ENCODE measurements around the gene STAU1. TPM values are rescaled to one million over a fixed set of nuclear protein-coding genes. Genes with fewer than 3 reads are reported as not detected.

Gene STAU1
- total and polyA plus RNA-seq, 2 experiments from 2014 or later = 62.6 to 70.1 TPM

DNA sequence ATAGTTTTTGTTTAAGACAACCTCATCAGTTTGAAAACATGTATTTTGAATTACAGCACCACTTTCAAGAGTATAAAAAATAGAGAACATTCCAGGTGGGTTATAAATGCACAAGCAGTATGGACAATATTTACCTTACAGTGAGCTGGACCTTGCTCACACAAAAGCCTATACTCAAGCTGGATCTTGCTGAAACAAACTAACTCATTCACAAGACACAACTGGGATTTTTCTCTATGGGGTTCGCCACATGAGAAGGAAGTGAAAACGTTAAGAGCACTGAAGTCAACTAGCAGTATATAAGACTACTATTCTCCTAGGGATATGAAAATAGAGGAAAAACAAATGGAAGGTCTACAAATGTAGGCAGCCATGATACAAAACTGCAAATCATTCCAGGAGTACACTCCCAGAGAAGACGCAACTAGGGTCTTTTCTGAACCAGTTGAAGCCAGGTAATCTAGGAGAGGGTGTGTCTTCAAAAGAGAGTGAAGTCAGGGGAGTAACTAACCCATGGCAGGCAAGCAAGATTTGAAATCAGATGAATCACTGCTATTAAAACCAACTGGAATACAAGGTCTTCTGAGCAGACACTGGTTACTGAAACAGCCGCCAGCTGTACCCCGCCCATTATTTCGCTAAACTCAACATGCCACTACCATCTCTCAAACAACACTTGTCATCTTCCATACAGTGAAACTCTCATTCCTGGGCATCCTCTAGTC is 26.5 kb downstream of the STAU1 start:
- TF ChIP-seq, protein P1, sequence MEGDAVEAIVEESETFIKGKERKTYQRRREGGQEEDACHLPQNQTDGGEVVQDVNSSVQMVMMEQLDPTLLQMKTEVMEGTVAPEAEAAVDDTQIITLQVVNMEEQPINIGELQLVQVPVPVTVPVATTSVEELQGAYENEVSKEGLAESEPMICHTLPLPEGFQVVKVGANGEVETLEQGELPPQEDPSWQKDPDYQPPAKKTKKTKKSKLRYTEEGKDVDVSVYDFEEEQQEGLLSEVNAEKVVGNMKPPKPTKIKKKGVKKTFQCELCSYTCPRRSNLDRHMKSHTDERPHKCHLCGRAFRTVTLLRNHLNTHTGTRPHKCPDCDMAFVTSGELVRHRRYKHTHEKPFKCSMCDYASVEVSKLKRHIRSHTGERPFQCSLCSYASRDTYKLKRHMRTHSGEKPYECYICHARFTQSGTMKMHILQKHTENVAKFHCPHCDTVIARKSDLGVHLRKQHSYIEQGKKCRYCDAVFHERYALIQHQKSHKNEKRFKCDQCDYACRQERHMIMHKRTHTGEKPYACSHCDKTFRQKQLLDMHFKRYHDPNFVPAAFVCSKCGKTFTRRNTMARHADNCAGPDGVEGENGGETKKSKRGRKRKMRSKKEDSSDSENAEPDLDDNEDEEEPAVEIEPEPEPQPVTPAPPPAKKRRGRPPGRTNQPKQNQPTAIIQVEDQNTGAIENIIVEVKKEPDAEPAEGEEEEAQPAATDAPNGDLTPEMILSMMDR (IDR thresholded peaks at IDR 0.05; ENCODE audit: low read depth, low read length) = no peak
- no peak for DNase-seq (ENCODE audit: low read depth in 1 of 2, low spot score in 1 of 2)
- H3K4me3 ChIP-seq = no peak overlapping the region
- H3K4me1 ChIP-seq (ENCODE audit: low read depth) = no peaks in the 10 kb centered on the region
- no peaks in the 10 kb centered on the region for H3K9me3 ChIP-seq (ENCODE audit: low read depth)
- no peaks in the 10 kb centered on the region for H3K27me3 ChIP-seq
- no peak overlapping the region for H3K27ac ChIP-seq
- peaks cover 13% of the 10 kb centered on the region for H3K36me3 ChIP-seq

DNA sequence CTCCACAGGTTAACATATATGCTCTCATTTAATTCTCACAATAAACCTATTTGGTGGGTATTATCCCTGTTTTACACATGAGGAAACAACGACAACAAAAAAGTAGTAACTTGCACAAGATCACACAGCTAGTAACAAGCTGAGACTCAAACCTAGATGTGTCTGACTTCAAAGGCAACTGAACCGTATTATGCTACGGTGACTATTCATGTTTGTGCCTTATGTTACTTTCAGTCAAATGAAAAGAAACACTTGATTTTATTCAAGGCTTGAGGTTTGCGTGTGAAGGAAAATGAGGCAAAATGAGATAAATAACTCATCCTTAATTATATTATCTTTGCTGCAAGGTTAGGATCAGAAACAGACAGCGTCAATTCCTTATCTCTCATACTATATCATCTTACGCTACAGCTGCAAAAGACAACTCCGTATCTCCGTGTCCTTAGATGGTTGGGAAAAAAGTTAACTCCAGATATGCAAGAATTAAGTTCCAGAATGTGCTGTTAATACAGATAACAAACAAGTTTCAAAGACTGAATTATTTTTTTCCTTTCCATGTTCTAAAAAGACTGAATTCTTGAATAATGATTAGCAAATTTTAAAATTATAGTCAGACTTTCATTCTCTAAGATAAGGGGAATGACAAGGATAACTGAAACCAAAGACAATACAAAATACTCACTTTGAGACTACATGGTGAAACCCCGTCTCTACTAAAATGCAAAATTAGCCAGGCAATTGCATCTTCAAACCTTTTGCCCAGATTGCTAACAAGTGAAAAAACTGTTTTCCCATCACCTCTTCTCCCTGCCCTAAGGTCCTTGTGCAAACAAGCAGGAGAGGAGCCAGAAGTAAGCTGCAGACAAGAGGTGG is 27.8 kb downstream of the STAU1 start:
- peak overlapping the region; percentile 3 for H3K27ac ChIP-seq
- no peaks in the 10 kb centered on the region for H3K9me3 ChIP-seq (ENCODE audit: low read depth)
- no peaks in the 10 kb centered on the region for H3K4me1 ChIP-seq (ENCODE audit: low read depth)
- H3K27me3 ChIP-seq = no peaks in the 10 kb centered on the region
- TF ChIP-seq, protein P1 (IDR thresholded peaks at IDR 0.05; ENCODE audit: low read depth, low read length) = no peak
- no peak for DNase-seq (ENCODE audit: low read depth in 1 of 2, low spot score in 1 of 2)
- no peak overlapping the region for H3K4me3 ChIP-seq
- H3K36me3 ChIP-seq = peaks cover 8% of the 10 kb centered on the region

DNA sequence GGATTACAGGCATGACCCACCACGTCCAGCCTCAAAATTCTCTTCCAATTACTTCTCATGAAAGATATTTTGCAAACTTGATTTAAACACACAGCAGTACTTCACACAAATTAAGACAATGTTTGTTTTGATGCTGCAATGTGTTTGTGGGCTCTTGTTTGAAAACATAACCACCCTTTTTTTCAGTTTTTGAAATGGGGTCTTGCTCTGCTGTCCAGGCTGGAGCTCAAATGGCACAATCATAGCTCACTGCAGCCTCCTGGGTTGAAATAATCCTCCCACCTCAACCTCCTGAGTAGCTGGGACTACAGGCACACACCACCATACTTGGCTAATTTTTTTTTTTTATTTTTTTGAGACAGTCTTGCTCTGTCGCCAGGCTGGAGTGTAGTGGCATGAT is 31.0 kb downstream of the STAU1 start:
- no peak overlapping the region for H3K27ac ChIP-seq
- H3K4me1 ChIP-seq (ENCODE audit: low read depth) = no peaks in the 10 kb centered on the region
- no peak overlapping the region for H3K4me3 ChIP-seq
- H3K36me3 ChIP-seq = peaks cover 3% of the 10 kb centered on the region
- H3K9me3 ChIP-seq (ENCODE audit: low read depth) = no peaks in the 10 kb centered on the region
- no peak for DNase-seq (ENCODE audit: low read depth in 1 of 2, low spot score in 1 of 2)
- no peaks in the 10 kb centered on the region for H3K27me3 ChIP-seq
- TF ChIP-seq, protein P1 (IDR thresholded peaks at IDR 0.05; ENCODE audit: low read depth, low read length) = no peak

DNA sequence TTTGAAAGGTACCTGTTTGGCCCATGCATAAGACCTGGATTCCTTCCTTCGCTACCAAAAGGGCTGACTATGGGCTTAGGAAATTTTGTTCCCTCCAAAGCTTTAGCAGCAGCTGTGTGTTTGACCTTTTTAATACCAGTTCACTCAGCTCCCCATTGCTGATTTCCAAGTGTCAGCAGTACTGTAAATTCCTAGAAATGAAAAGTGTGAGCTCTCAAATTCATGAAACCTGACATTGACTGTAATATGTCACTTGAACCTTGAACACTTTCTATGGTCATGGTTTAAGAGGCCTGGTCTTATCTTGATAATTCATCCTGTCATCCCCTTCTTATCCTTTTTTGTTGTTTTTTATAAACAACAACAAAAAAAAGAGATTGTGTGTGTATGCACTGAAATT is 31.7 kb downstream of the STAU1 start:
- H3K4me3 ChIP-seq = no peak overlapping the region
- TF ChIP-seq, protein P1 (IDR thresholded peaks at IDR 0.05; ENCODE audit: low read depth, low read length) = no peak
- DNase-seq (ENCODE audit: low read depth in 1 of 2, low spot score in 1 of 2) = no peak
- no peaks in the 10 kb centered on the region for H3K9me3 ChIP-seq (ENCODE audit: low read depth)
- H3K27me3 ChIP-seq = no peaks in the 10 kb centered on the region
- H3K36me3 ChIP-seq = peaks cover 3% of the 10 kb centered on the region
- no peaks in the 10 kb centered on the region for H3K4me1 ChIP-seq (ENCODE audit: low read depth)
- H3K27ac ChIP-seq = peak overlapping the region; percentile 22

DNA sequence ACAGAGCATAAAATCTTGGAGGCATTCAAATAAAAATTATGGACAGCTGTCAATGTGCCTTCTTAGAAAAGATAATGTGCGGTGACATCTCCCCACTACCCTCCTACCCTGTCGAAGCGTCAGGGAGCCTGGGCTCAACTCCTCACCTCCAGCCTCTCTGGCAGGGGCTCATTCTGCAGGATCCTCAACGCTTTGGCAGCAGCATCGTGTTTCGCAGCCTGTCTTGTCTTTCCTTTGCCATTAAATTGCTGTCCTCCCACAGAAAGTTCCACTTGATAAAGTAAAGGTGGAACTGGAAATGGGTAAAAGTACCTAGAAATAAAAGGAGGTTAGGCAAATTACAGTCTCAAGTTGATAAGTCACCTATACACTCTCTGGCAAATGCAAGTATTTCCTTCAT is 36.7 kb downstream of the STAU1 start:
- DNase-seq (ENCODE audit: low read depth in 1 of 2, low spot score in 1 of 2) = no peak
- Histone ChIP-seq H3K27ac (no peak overlapping the region), H3K9me3 (ENCODE audit: low read depth) (no peaks in the 10 kb centered on the region), H3K4me1 (ENCODE audit: low read depth) (no peaks in the 10 kb centered on the region), H3K27me3 (no peaks in the 10 kb centered on the region), H3K4me3 (no peak overlapping the region), H3K36me3 (peaks cover 14% of the 10 kb centered on the region)
- TF ChIP-seq, protein P1 (IDR thresholded peaks at IDR 0.05; ENCODE audit: low read depth, low read length) = no peak

Data from cardiac muscle cell (in vitro differentiated cells and primary cell).